ENCODE measurements around the gene NXPE4.
"Not testable (repeated sequence)": the region's sequence is repeated elsewhere in the genome, so short reads cannot be mapped to it uniquely, and the experiment has no call there.

NXPE4 gene

GRCh38 chr11:114609429-114609828 is 13.8 kb upstream of the NXPE4 start:
- DNase-seq = no peak

- DNase-seq = not testable (repeated sequence)
Measured at GRCh38 chr11:114608605-114609004, 13.0 kb upstream of the NXPE4 start.

DNA sequence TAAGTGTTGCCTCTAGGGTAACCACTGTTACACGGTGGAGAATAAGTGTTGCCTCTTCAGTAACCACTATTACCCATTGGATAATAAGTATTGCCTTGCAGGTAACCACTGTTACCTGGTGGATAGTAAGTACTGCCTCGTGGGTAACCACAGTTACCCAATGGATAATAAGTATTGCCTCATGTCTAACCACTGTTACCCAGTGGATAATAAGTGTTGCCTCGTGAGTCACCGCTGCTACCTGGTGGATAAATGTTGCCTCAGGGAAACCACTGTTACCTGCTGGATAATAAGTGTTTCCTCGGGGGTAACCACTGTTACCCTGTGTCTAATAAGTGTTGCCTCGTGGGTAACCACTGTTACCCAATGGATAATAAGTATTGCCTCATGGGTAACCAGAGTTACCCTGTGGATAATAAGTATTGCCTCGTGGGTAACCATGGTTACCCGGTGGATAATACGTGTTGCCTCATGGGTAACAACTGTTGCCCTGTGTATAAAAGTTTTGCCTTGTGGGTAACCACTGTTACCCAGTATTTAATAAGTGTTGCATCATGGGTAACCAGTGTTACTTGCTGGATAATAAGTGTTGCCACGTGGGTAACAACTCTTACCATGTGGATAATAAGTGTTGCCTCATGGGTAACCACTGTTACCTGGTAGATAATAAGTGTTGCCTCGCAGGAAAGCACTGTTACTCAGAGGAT is 12.3 kb upstream of the NXPE4 start:
- DNase-seq = no peak

- not testable (repeated sequence) for DNase-seq
Measured at GRCh38 chr11:114606802-114607075, 11.2 kb upstream of the NXPE4 start.

DNA sequence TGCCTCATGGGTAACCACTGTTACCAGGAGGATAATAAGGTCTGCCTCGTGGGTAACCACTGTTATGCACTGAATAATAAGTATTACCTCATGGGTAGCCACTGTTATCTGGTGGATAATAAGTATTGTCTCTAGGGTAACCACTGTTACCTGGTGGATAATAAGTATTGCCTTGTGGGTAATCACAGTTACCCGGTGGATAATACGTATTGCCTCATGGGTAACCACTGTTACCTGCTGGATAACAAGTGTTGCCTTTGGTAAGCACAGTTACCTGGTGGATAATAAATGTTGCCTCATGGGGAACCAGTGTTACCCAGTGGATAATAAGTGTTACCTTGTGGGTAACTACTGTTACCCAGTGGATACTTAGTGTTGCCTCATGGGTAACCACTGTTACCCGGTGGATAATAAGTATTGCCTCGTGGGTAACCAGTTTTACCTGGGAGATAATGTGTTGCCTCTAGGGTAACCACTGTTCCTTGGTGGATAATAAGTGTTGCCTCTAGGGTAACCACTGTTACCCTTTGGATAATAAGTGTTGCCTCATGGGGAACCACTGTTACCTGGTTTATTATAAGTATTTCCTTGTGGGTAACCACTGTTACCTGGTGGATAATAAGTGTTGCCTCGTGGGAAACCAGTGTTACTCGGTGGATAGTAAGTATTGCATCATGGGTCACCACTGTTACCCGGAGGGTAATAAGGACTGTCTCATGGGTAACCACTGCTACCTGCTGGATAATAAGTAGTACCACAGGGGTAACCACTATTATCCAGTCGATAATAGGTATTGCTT is 10.6 kb upstream of the NXPE4 start:
- no peak for DNase-seq

DNA sequence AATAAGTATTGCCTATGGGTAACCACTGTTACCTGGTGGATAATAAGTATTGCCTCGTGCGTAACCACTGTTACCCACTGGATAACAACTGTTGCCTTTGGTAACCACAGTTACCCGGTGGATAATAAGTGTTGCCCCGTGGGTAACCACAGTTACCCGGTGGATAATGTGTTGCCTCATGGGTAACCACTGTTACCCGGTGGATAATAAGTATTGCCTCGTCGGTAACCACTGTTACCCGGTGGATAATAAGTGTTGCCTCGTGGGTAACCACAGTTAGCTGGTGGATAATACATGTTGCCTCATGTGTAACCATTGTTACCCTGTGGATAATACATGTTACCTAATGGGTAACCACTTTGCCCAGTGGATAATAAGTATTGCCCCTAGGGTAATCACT is 9.8 kb upstream of the NXPE4 start:
- no peak for DNase-seq

DNA sequence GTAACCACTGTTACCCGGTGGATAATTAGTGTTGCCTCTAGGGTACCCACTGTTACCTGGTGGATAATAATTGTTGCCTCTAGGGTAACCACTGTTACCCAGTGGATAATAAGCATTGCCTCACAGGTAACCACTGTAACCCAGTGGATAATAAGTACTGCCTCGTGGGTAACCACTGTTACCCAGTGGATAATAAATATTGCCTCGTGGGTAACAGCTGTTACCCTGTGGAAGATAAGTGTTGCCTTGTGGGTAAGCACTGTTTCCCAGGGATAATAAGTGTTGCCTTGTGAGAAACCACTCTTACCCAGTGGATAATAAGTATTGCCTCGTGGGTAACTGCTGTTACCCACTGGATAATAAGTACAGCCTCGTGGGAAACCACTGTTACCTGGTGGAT is 9.3 kb upstream of the NXPE4 start:
- no peak for DNase-seq

GRCh38 chr11:114604179-114604813 is 8.7 kb upstream of the NXPE4 start:
- DNase-seq = no peak

- DNase-seq = not testable (repeated sequence)
Measured at GRCh38 chr11:114603151-114603550, 7.6 kb upstream of the NXPE4 start.

DNA sequence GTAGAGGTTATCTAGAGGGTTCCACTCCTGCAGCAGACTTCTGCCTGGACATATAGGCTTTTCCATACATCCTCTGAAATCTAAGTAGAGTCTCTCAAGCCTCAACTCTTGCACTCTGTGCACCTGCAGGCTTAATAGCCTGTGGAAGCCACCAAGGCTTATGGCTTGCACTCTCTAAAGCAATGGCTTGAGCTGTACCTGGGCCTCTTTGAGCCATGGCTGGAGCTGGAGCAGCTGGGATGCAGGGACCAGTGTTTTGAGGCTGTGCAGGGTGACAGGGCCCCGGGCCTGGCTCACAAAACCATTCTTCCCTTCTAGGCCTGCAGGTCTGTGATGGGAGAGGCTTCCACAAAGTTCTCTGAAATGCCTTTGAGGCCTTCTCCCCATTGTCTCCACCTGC is 2.9 kb upstream of the NXPE4 start:
- DNase-seq = no peak

DNA sequence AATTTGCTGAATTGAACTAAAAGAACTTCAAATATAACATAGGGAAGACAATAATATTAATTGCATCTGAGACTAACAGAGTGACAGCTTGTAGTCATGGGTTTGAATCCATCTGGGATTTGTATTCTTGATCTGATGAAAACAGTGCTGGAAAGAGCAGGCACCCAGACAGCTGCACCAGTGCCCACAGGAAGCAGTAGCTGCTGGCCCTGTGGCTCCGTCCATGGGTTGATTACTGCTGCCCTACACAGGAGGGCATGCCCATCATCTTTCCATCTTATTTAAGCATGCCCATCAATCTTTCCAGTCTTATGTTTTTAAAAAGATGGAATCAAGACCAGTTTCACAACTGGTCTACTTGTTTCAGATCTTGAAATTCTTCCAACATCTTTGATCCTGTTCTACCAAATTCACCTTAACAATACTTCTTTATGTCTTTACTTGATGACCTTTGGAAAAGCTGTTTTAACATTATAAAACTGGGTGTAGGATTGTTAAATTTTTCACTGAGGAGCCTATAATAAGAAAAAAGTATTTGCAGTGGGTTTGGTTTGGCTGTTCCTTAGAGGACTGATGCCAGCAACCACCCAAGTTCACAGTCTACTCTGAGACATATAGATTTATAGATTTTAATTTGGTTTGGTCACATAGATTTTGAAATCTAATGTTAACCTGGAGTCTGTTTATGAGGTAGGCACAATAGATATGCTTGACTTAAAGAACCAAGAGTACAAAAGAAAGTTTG is 761 bp upstream of the NXPE4 start:
- no peak for DNase-seq

GRCh38 chr11:114594703-114595102 is 883 bp downstream of the NXPE4 start:
- DNase-seq = no peak

GRCh38 chr11:114587398-114587953 is 8.1 kb downstream of the NXPE4 start:
- no peak for DNase-seq

GRCh38 chr11:114586797-114587196 is 8.8 kb downstream of the NXPE4 start:
- no peak for DNase-seq

DNA sequence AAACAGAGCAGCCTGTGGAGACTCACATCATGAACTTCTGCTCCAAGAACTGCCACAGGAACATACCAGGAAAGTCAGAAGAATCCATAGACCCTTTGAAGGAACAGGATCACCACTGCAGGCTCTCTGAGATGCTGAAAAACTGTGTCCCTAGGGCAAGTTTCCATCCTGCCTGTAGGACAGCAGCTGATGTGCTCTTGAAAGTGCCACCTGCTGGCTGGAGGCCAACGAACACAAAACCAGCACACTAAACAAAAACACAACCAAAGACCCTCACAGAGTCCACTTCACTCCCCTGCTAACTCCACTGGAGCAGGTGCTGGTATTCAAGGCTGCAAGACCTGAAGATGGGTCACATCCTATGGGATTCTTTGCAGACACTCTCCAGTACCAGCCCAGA is 23.9 kb downstream of the NXPE4 start:
- DNase-seq = no peak

DNA sequence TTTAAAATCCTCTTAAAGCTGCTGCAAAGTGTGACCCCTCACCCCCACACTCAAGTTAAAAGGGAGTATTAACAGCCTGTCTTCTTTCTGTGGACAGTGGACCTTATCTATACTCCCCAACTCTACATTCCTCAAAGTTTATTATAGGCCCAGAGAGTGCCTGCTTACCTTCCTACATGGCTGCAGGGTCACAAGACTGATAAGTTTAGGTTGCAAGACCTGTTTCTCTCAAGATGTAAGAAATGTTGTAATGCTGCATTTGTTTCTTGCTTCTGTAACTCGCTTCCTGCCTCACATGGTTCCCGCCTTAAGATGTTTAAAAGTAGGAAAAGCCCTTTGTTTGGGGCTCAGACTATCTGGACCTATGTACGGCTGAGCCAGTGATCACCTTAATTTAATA is 25.8 kb downstream of the NXPE4 start:
- no peak for DNase-seq

DNA sequence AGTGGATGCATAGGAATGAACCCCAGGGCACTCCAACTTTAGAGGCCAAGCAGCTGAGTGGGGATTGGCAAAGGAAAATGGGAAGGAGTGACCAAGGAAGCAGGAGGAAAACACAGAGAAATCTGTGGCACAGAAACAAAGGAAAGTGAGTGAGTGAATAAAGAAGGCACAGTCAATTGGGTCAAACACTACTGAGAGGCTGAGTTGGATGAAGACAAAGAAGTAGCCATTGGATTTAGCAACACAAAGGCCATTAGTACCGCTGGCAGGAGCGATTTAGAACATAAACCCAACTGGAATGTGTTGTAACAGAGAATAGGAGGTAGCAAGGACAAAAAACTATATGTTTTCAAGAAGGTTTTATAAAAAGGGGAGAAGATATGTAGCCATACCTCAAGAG is 29.3 kb downstream of the NXPE4 start:
- DNase-seq = no peak

GRCh38 chr11:114564831-114565230 is 30.8 kb downstream of the NXPE4 start:
- DNase-seq = no peak

- DNase-seq = no peak
Measured at GRCh38 chr11:114563077-114563476, 32.5 kb downstream of the NXPE4 start.

GRCh38 chr11:114562166-114562916 is 33.2 kb downstream of the NXPE4 start:
- DNase-seq = no peak

DNA sequence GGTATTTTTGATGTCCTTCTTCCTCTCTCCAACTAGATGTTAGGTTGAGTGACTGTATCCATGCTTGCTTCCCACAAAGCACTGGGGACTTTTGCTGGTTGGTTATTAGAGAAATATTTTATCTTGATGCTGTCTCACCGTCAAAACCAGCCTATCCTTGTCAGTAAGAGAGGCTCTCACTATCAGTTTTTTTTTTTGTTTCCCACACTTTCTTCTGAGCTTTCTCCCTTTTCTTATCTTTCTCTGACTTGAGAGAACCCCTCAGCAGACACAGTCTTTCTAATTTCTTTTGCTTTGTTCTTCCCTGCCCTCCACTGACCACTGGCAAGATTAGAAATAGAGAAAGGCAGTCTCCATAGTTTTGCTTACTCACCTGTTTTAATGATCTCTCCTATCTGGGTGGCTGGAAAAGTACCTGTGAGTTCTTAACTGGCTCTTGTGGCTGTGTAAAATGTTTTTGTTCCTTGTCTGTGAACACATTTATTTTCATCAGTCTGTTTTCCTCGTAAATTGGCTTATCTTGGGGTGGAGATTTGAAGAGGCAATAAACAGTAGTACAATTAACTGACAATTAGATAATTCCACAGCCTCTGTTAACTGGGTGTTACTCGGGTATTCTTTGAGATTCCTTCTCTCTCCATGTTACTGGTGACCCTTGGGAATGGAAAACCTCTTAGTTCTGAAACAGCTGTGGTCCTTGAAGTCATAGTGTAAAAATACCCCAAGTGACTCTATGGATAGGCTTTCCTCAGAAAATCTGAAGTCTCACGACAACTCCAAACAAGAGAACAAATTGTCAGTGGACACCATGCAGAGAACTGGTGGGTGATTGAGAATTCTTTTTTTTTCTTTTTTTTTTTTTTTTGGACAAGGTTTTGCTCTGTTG is 35.9 kb downstream of the NXPE4 start, which contains the start of gene NXPE1:
Gene NXPE1, minus strand, starts transcription at position 457 of the 886 bp plus-strand sequence. CDS start 8,680 bp downstream, outside the sequence.
- no peak for DNase-seq

All from Kasumi-1 (cell line).